NCI-H2029 (cell line): ENCODE results near the gene CRYGC.
A peak's percentile ranks its signal among the peaks of the same experiment; 100 is the strongest.
"Not testable (repeated sequence)": the region's sequence is repeated elsewhere in the genome, so short reads cannot be mapped to it uniquely, and the experiment has no call there.

ENCODE experiments used
- DNase-seq: peaks from one replicate; lab custom pipeline; 2025; lab: John Stamatoyannopoulos, UW

CRYGC gene

DNA sequence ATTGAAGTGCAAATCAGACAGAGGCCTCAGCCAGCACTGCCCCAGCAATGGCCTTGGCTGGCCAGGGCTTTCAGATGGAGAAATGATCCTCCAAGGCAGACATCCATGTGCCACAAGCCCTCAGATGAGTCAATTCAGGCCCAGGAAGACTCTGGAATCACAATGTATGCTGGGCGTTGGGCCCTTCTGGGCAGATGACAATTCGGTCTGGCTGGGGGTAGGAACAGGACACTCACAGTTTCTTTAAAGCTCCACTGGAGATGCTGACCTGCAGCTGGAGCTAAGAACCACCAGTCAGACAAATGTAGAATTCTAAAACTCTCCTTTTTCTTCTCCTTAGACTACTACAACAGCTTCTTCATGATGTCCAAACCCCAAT lies 7.1 kb upstream of the CRYGC start:
- no peak for DNase-seq

DNA sequence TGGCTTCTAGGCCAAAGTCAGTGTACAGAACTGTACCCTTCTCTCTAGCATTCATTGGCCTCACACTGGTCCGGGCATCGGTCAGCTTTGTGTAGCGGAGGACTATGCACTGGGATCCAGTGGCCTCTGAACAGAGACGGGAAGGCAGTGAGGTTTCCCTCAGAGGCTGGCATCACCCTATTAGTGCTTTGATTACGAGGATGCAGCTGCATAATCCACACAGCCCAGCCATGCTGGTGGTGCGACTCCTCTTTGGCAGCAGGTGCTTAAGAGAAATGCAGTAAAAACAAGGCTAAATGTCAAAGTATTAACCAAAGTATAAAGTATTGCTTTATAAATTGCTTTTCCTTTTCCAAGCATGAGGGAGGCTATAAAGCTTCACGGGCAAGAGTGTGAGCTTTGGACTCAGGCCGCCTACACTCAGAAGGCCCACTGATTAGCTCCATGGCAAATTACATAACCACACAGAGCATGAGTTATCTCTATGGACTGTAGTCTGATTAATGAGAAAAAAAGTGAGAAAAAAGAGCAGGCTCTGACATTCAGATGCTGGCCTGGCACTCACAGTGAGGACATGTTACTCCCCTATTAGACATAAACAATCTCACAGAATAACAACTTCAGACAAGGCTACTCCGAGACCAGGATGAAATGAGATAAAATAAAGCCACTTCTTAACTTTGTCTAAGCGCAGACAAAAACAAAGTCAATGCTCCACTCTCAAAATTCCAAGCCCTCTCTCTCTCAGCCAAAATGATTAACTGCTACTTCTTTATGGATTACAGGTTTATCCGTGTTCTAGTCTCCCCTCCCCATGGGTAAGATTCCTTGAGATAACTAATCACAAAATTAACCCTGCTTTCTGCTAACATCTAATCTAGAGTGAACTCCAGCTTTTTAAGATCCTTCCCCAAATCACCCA lies 6.4 kb upstream of the CRYGC start:
- no peak for DNase-seq

DNA sequence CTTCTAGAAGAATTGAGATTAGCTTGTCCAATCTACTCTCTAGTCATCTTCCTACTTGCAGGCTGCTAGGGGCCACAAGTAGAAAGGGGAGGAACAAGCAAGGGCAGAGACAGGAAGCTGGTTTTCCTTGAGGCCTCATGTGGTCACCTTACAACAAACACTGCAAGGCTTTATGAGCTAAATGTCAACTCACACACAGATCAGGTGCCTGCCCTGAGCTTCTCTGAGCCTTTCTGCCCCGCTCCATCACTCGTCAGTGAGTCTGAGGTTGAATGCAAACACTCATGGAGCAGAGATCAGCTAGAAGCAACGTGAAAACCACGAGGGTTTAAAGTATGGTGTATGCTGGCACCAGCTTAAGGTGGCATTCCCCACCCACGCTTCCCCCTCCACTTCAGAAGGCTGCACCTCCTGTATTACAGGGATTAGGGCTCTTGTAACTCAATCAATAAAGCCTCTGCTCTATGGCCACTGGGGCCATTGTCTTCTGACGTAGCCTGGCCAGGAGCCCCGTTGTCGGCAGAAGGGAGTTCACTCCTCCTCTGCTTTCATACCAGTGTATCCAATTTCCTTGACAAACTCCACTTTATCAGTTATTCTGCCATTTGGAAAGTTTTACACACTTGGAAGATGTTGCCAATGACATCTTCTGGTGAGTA lies 5.4 kb upstream of the CRYGC start:
- DNase-seq = peak; percentile 76

DNA sequence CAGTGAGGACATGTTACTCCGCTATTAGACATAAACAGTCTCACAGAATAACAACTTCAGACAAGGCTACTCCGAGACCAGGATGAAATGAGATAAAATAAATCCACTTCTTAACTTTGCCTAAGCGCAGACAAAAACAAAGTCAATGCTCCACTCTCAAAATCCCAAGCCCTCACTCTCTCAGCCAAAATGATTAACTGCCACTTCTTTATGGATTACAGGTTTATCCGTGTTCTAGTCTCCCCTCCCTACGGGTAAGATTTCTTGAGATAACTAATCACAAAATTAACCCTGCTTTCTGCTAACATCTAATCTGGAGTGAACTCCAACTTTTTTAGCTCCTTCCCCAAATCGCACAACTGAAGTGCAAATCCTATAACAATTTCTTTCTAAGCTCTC lies 1.1 kb upstream of the CRYGC start:
- DNase-seq = no peak

DNA sequence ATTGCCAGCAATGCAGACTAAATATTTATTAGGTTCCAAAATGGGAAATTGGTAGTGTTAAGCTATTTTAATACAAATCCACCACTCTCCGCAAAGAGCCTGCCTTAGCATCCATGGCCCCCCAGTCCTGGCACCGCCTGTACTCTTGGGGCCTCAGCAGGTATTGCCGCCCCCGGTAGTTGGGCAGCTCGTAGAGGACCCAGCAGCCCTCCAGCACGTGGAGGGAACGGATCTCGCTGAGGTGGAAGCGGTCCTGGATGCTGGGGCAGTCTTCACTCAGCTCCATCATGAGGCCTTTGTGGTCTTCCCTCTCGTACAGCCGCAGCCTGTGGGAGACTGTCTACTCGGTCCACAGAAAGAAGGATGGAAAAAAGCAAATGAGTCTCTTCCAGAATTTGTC lies 1.5 kb downstream of the CRYGC start:
- no peak for DNase-seq

DNA sequence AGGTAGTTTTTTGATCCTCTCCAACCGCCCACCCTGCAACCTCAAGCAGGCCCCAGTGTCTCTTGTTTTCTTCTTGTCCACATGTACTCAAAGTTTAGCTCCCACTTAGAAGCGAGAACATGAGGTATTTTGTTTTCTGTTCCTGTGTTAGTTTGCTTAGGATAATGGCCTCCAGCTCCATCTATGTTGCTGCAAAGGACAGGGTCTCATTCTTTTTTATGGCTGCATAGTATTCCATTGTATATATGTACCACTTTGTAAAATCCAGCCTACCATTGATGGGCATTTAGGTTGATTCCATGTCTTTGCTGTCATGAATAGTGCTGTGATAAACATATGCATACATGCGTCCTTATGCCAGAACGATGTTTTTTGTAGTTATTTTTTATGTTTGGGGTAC lies 2.5 kb downstream of the CRYGC start:
- no peak for DNase-seq

DNA sequence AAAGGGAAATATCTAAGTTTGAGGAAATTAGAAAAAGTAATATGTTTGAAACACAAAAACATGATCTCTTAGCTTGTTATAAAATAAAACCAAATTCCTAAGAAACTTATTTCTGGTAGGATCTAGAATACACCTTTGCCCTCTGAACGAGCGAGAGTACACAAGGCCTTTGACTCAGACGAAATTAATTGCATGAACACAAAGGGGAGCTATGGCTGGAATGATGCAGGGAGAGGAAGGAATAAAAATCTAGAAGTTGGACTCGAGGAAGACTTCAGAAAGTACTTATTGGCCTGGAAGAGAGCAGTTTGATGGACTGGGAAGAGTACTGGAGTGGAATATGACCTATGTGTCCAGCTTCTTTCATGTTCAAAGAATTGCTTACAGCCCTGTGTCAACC lies 4.4 kb downstream of the CRYGC start:
- DNase-seq = no peak

DNA sequence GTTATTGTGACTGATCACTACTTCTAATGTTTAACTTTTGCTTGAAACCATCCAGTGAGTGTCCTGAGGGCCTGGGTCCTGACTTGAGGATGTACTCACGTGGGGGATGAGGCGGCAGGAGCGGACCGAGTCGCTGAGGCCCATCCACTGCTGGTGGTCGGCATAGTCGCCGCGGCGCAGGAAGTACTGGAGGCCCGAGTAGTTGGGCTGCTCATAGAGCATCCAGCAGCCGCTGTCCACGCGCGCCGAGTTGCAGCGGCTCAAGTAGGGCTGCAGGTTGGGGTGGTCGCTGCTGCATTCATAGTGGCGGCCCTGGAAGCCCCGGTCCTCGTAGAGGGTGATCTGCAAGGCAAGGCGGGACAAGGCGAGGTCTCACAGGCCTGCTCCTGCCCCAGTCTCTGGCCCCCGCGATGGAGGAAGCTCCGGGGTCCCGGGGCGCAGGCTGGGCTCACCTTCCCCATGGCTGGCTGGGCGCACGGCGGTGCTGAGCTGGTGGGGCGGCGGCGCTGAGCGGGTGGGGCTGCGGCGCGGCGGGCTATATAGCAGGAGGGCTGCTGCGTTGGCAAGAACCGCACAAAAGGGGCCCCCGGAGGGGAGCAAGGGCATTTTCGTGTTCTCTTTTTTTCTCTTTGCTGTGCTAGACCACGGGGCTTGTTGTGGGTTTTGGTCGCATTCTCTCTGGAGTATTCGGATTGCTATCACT lies 5.5 kb downstream of the CRYGC start, which contains the start of gene CRYGD:
Gene CRYGD (minus strand): TSS at position 512 of the 703 bp plus-strand sequence. CDS start 51 bp downstream, at position 461.
- DNase-seq = not testable (repeated sequence)

DNA sequence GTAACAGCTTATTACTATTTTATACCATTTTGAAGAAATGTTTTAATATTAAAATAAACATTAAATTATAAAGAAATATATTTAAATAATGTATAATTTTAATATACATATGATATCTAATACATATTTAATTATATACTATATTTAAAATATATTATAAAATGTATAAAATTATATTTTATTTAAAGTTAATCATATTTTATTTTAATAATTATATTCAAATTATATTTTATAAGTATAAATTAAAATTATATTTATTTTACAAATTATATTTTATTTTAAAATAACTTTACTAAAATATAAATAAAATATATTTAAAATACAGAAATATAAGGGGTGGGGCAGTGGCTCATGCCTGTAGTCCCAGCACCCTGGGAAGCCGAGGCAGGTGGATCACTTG lies 7.4 kb downstream of the CRYGC start:
- DNase-seq = no peak

DNA sequence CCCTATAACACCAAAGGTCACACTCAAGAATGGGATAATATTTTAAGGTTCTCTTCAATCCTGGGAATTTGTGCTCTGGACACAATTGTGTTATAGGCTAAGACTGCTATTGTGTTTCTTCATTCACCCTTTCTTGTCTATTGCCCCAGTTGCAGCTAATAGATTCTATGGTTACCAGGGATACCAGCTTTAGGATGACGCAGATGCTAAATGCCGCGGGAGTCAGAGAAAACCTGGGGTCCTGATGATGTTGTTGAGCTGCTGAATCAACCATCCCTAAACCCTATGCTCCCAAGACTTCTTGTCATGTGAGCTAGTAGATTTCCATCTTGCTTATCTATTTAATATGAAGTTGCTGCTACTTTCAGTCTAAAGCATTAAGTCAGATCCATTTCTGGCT lies 10.7 kb downstream of the CRYGC start:
- no peak for DNase-seq

DNA sequence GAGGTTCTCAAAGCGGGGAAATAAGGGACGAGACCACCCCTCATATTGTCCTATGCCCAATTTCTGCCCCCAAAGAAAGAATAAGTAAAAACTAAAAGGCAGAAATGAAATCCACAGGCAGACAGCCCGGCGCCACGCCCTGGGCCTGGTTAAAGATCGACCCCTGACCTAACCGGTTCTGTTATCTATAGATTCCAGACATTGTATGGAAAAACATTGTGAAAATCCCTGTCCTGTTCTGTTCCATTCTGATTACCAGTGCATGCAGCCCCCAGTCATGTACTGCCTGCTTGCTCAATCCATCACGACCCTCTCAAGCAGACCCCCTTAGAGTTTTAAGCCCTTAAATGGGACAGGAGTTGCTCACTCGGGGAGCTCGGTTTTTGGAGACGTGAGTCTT lies 12.2 kb downstream of the CRYGC start:
- not testable (repeated sequence) for DNase-seq

DNA sequence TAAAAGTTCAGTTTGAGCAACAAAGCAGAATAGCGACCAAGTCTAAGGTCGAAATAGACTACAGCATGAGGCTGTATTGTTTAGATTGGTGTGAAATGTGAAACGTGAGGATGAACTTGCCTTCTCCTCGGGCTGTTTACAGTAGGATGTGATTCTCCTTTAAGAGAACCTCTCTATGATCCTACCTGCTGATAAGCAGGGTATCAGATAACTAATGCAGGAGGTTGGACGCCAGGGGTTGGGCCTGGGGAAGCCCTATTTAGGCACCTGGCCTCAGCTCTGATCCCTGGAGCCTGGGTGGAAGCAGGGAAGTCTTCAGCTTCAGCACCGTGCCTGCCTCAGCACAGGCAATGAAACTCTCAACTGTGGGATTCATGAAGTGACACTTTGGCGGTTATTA lies 16.7 kb downstream of the CRYGC start:
- peak; percentile 73 for DNase-seq

DNA sequence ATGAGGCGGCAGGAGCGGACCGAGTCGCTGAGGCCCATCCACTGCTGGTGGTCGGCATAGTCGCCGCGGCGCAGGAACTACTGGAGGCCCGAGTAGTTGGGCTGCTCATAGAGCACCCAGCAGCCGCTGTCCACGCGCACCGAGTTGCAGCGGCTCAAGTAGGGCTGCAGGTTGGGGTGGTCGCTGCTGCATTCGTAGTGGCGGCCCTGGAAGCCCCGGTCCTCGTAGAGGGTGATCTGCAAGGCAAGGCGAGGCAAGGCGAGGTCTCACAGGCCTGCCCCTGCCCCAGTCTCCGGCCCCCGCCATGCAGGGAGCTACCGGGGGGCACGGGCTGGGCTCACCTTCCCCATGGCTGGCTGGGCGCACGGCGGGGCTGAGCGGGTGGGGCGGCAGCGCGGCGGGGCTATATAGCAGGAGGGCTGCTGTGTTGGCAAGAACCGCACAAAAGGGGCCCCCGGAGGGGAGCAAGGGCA lies 17.3 kb downstream of the CRYGC start:
- DNase-seq = not testable (repeated sequence)

DNA sequence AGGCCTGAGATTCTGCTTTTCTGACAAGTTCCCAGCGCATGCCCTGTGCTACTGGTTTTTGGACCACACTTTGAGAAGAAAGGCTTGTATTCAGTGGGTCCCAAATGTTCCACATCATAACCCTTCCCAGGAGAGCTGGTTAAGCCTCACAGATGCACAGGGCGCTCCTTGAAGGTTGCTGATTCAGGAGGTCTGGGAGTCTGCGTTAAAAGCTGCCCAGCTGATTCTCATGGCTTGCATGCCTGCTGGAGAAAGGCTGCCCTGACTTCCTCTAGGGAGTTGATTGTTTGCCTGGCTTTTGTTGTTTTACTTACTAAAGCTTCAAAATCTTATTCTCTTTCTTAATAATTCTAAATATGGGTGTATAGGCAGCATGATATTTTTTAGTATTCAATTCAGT lies 26.0 kb downstream of the CRYGC start:
- no peak for DNase-seq

DNA sequence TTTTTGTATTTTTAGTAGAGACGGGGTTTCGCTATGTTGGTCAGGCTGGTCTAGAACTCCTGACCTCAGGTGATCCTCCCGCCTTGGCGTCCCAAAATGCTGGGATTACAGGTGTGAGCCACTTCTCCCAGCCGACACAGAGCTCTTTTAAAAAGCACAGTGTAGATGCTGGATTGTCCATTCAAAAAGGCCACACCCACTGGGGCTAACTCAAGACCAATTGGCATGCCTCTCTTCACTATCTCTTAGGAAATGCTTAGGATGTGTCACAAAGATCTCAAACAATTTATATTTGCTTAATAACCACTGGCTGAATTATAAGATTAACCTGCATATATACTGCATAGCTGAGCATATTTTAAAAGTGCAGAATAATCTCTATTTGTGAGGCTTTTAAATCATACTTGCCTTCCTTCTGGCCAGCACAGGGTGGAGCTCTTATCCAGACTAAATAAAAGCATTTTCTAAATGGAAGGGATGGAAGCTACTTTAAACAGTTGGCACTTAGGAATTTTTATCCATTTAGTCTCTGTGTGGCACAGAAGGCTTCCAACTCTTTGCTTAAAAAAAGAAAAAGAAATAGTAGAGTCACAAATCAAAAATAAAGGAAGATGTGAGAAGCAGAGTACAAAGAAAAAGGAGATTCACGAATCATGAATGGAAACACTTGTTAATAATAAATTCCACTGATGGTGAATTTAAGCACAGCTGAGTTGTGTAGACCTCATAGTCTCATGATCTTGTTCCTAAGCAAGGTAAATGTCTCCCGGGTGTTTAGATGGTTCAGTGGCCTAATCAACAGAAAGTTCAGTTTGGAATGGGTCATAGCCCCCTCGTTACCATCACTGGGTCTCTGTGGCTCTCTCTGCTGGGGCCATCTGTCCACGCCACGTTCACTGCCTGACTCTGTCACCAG lies 27.7 kb downstream of the CRYGC start:
- no peak for DNase-seq

DNA sequence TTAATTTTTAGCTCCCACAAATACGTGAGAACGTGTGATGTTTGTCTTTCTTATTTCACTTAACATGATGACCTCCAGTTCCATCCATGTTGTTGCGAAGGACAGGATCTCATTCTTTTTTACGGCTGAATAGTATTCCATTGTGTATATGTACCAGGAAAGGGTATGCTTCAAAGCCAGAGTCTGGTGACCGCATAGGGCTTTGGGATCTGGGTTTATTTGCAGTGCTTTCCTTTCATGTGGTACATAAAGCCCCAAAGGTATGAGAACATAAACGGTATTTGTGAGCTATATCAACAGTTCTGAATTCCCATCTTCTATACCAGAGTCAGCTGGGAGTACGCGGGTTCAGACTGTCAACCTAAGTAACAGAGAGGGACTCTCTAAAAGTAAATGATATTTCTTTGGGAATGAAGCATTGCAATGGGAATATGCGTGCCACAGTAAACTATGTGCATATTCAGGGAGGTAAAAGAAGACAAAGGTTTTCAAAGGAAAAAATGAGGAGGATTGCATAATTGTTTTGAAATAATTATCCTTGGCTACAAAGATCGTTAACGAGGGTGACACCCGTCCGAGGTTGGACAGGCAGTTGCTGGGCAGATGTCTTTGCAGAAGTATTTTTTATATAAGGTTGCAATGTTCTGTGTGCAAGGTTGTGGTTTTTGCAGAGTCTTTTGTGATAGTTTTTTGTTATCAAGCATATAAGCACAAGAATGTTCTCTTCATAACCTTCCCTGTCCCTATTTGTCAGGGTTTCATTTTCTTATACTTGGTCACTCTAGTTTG lies 29.8 kb downstream of the CRYGC start:
- DNase-seq = no peak

DNA sequence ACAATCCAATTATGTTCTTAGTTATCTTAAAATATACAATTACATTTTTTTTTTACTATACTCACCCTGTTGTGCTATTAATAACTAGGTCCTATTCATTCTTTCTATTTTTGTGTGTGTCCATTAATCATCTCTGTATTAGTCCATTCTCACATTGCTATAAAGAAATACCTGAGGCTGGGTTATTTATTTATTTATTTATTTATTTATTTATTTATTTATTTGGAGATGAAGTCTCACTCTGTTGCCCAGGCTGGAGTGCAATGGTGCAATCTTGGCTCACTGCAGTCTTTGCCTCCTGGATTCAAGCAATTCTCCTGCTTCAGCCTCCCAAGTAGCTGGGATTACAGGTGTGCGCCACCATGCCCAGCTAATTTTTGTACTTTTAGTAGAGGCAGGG lies 30.9 kb downstream of the CRYGC start:
- not testable (repeated sequence) for DNase-seq

DNA sequence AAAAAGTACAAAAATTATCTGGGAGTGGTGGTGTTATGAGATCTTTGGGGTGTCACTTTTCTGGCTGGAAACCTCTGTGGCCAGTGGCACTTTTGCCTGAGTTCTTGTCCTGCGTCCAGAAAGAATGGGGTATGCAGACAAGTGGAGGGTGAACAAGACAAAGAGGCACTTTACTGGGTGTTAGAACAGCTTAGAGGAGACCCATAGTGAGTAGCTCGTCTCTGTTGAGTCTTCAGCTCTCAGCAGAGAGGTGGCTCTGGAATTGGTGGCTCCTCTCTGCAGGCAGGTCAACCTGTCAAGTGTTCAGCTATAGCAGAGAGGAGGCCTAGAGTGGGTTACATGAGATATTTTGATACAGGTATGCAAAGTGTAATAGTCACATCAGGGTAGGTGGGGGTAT lies 31.4 kb downstream of the CRYGC start:
- no peak for DNase-seq

DNA sequence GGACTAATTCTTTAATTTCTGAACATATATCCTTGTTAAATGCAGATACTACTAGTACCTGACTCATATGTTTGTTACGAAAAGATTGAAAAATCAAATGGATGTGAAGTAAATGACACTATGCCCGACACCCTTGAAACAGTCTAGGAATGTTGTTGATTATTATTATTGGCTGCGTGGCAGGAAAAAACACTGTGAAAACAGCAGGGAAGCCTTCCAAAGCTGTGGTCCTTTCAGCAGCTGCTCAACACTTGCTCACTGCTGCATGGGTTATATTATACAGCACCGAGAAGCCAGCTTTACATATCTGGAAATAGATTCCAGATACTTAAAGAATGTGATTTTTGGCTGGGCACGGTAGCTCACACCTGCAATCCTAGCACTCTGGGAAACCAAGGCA lies 31.8 kb downstream of the CRYGC start:
- no peak for DNase-seq

DNA sequence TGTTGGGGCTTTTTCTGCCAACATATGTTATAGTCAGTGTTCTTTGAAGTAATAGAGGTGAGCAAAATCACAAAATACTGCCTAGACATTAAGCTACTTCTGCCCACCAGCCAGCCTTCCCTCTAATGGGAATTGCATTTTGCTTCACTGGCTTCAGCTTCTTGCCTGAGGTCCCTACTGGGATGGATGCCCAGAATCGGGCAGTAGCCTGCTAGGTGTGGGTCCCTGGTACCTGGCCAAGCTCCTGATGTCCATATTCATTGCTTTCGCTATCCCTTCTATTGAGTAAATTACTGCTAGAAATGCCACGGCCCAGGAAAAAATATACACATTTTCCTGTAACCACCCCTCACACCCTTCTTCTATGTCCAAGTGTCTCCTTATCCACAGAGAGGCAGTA lies 32.3 kb downstream of the CRYGC start:
- no peak for DNase-seq

DNA sequence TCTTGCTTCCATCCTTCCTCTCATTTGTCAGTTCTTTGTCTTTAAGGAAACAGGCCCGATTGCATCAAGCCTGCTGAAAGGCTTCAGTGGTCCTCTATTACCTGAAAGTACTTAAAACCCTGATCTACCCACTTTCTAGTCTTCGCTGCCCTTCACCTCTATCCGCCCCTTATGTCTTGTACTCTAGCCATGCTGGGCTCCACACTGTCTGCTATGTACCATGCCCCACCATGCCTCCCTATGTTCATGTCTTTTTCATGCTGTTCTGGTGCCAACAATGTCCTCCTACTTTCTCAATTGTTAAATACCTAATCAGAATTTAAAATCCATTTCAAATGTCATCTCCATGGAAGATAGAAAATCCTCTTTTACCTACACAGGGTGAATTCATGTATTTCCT lies 33.5 kb downstream of the CRYGC start:
- DNase-seq = no peak
